ENCODE measurements around the gene LBX2. TPM values are rescaled to one million over a fixed set of nuclear protein-coding genes. Genes with fewer than 3 reads are reported as not detected.

Gene LBX2
- total and polyA plus RNA-seq, 2 experiments from 2014 or later = 0.24 to 0.57 TPM

GRCh38 chr2:74462054-74462785 lies 37.2 kb downstream of the LBX2 start:
- Histone ChIP-seq H3F3A (replicated peaks; ENCODE audit: low read depth) (peaks cover 12% of the 10 kb centered on the region; the same call in 1 of the 2 replicates), H3K4me2 (no peak overlapping the region), H3K27ac (ENCODE audit: low read depth) (0 out of 2 replicates have a peak overlapping the region, but pooled peaks have one; percentile 32), H3K9me2 (ENCODE audit: insufficient read depth) (no peaks in the 10 kb centered on the region), H4K20me1 (replicated peaks; ENCODE audit: insufficient read depth) (peaks cover 4% of the 10 kb centered on the region; the same call in 1 of the 2 replicates), H2AFZ (no peak overlapping the region), H3K27me3 (ENCODE audit: insufficient read depth) (no peaks in the 10 kb centered on the region), H3K79me2 (replicated peaks; ENCODE audit: insufficient read depth) (peaks cover 15% of the 10 kb centered on the region), H3K4me1 (ENCODE audit: insufficient read depth) (no peaks in the 10 kb centered on the region; the same call in 1 of the 2 replicates), H3K36me3 (ENCODE audit: insufficient read depth) (no peaks in the 10 kb centered on the region; the same call in 1 of the 2 replicates), H3K4me3 (no peak overlapping the region)
- TF ChIP-seq STAT1 (IDR thresholded peaks at IDR 0.05; ENCODE audit: unreplicated experiment) = no peak
- no peak for TF ChIP-seq ZNF462 (CRISPR knock-in tag; IDR thresholded peaks at IDR 0.05)
- no peak for TF ChIP-seq JUNB (IDR thresholded peaks at IDR 0.05; ENCODE audit: unreplicated experiment)
- TF ChIP-seq REST (IDR thresholded peaks at IDR 0.05; ENCODE audit: unreplicated experiment) = no peak
- no peak for TF ChIP-seq ETS1 (IDR thresholded peaks at IDR 0.05)
- no peak for TF ChIP-seq POLR2AphosphoS5 (IDR thresholded peaks at IDR 0.05; ENCODE audit: low read depth)
- no peak for TF ChIP-seq ZNF114 (CRISPR knock-in tag; IDR thresholded peaks at IDR 0.05)
- no peak overlapping the region for H3K27ac Mint-ChIP-seq
- H3K36me3 Mint-ChIP-seq (ENCODE audit: low read depth) = peaks cover 17% of the 10 kb centered on the region
- peaks cover 2% of the 10 kb centered on the region; the same call in 2 of the 3 replicates for H3K9me3 Mint-ChIP-seq
- DNase-seq (ENCODE audit: low spot score) (no peak), ATAC-seq (no peak)
- H3K4me1 Mint-ChIP-seq = peaks cover 17% of the 10 kb centered on the region
- H3K4me3 Mint-ChIP-seq = peak overlapping the region; percentile 40; the same call in 1 of the 3 replicates
- peaks cover 21% of the 10 kb centered on the region for H3K27me3 Mint-ChIP-seq (ENCODE audit: insufficient read depth, low read depth, poor library complexity)
